ENCODE data around the gene FRMD4A. TPM values are rescaled to one million over a fixed set of nuclear protein-coding genes. Genes with fewer than 3 reads are reported as not detected.

Gene FRMD4A
- total RNA-seq, 2 experiments from 2014 or later: 3.1 to 3.7 TPM

GRCh38 chr10:13705526-13706174 is 625.1 kb downstream of the FRMD4A start:
- no peak for ATAC-seq (ENCODE audit: poor library complexity)
- no peak overlapping the region for H3K27ac ChIP-seq (ENCODE audit: low read depth in 1 of 2, low read length in 2 of 2)
- Mint-ChIP-seq H3K27ac (no peak overlapping the region), H3K27me3 (peaks cover 52% of the 10 kb centered on the region), H3K4me3 (no peak overlapping the region), H3K4me1 (ENCODE audit: low read depth) (peaks cover 23% of the 10 kb centered on the region), H3K36me3 (ENCODE audit: low read depth) (no peaks in the 10 kb centered on the region), H3K9me3 (no peaks in the 10 kb centered on the region)
- ChIA-PET CTCF (no interaction called here), POLR2A (interaction anchor here (1.0 kb wide), 1 partner anchor 13 kb away, joined by 3 read pairs; no protein-coding TSS in a partner anchor)
- H3K27me3 ChIP-seq (ENCODE audit: control insufficient read depth in 1 of 2, insufficient read depth in 2 of 2, low read length in 2 of 2): peaks cover 5 to 20% of the 10 kb centered on the region in 2 experiments
- H3K4me3 ChIP-seq (ENCODE audit: low read length): no peak overlapping the region
- DNase-seq: no peak
- H3K36me3 ChIP-seq (ENCODE audit: insufficient read depth, low read length): no peaks in the 10 kb centered on the region
- TF ChIP-seq, protein P1, sequence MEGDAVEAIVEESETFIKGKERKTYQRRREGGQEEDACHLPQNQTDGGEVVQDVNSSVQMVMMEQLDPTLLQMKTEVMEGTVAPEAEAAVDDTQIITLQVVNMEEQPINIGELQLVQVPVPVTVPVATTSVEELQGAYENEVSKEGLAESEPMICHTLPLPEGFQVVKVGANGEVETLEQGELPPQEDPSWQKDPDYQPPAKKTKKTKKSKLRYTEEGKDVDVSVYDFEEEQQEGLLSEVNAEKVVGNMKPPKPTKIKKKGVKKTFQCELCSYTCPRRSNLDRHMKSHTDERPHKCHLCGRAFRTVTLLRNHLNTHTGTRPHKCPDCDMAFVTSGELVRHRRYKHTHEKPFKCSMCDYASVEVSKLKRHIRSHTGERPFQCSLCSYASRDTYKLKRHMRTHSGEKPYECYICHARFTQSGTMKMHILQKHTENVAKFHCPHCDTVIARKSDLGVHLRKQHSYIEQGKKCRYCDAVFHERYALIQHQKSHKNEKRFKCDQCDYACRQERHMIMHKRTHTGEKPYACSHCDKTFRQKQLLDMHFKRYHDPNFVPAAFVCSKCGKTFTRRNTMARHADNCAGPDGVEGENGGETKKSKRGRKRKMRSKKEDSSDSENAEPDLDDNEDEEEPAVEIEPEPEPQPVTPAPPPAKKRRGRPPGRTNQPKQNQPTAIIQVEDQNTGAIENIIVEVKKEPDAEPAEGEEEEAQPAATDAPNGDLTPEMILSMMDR (IDR thresholded peaks at IDR 0.05): no peak
- H3K4me1 ChIP-seq (ENCODE audit: insufficient read depth, low read length): peaks cover 16% of the 10 kb centered on the region
- H3K9me3 ChIP-seq (ENCODE audit: control insufficient read depth in 1 of 2, insufficient read depth in 1 of 2, low read length in 2 of 2): no peaks in the 10 kb centered on the region
- intact Hi-C loops (cut with DNase I, micrococcal nuclease): no loop called here

DNA sequence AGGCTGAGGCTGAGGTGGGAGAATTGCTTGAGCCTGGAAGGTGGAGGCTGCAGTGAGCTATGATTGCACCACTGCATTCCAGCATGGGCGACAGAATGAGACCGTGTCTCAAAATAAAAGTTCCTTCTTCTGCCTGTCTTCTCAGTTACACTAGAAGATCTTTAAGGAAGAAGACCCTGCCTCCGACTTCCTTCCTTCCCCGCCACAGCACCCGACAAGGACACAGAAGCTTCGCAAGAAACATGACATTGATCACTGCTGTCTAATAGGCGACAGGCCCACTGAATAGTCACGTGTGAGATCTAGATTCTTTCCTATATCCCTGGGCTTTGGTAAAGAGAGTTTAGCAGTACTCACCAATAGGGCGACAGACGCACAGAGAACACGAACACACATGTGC is 625.8 kb downstream of the FRMD4A start:
- H3K4me1 Mint-ChIP-seq (ENCODE audit: low read depth): peaks cover 23% of the 10 kb centered on the region
- H3K4me3 Mint-ChIP-seq: no peak overlapping the region
- ChIA-PET POLR2A (no interaction called here), CTCF (no interaction called here)
- TF ChIP-seq, protein P1 (IDR thresholded peaks at IDR 0.05): no peak
- H3K36me3 ChIP-seq (ENCODE audit: insufficient read depth, low read length): no peaks in the 10 kb centered on the region
- H3K27ac ChIP-seq (ENCODE audit: low read depth in 1 of 2, low read length in 2 of 2): no peak overlapping the region
- peaks cover 52% of the 10 kb centered on the region for H3K27me3 Mint-ChIP-seq
- DNase-seq (no peak), ATAC-seq (ENCODE audit: poor library complexity) (no peak)
- H3K4me3 ChIP-seq (ENCODE audit: low read length): no peak overlapping the region
- peaks cover 16% of the 10 kb centered on the region for H3K4me1 ChIP-seq (ENCODE audit: insufficient read depth, low read length)
- no peaks in the 10 kb centered on the region for H3K9me3 Mint-ChIP-seq
- peaks cover 5 to 20% of the 10 kb centered on the region in 2 experiments for H3K27me3 ChIP-seq (ENCODE audit: control insufficient read depth in 1 of 2, insufficient read depth in 2 of 2, low read length in 2 of 2)
- H3K27ac Mint-ChIP-seq: no peak overlapping the region
- no peaks in the 10 kb centered on the region for H3K9me3 ChIP-seq (ENCODE audit: control insufficient read depth in 1 of 2, insufficient read depth in 1 of 2, low read length in 2 of 2)
- intact Hi-C loops (cut with DNase I, micrococcal nuclease): no loop called here
- H3K36me3 Mint-ChIP-seq (ENCODE audit: low read depth): no peaks in the 10 kb centered on the region

DNA sequence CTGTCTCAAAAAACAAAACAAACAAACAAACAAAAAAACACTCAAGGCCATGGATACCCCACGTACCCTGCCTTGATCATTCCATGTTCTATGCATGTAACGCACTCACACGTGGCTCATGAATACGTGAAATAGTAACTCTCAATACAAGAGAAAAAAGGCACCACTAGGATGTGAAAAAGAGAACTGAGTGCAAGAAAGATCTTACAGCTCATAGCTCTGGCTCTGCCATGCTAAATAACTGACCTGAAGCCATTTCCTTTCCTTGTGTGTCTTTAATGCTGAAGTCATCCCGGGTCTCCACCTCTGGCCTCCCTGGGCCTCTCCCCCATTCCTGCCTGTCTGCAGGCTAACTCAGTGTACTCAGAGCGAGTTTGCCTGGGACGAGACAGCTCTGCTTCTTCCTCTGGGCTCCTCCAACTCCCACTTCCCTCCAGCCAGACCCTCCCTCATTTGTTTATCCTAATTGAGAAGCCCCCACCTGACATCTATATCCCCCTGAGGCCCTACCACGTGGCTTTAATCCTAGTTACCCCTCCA is 626.7 kb downstream of the FRMD4A start:
- Mint-ChIP-seq H3K9me3 (no peaks in the 10 kb centered on the region), H3K4me1 (ENCODE audit: low read depth) (peaks cover 23% of the 10 kb centered on the region), H3K36me3 (ENCODE audit: low read depth) (no peaks in the 10 kb centered on the region), H3K27me3 (peaks cover 52% of the 10 kb centered on the region), H3K27ac (no peak overlapping the region), H3K4me3 (no peak overlapping the region)
- intact Hi-C loops (cut with DNase I, micrococcal nuclease): no loop called here
- H3K9me3 ChIP-seq (ENCODE audit: control insufficient read depth in 1 of 2, insufficient read depth in 1 of 2, low read length in 2 of 2): no peaks in the 10 kb centered on the region
- H3K27ac ChIP-seq (ENCODE audit: low read depth in 1 of 2, low read length in 2 of 2): no peak overlapping the region
- H3K36me3 ChIP-seq (ENCODE audit: insufficient read depth, low read length): no peaks in the 10 kb centered on the region
- H3K4me1 ChIP-seq (ENCODE audit: insufficient read depth, low read length): peaks cover 16% of the 10 kb centered on the region
- H3K4me3 ChIP-seq (ENCODE audit: low read length): no peak overlapping the region
- no peak for DNase-seq
- H3K27me3 ChIP-seq (ENCODE audit: control insufficient read depth in 1 of 2, insufficient read depth in 2 of 2, low read length in 2 of 2): peaks cover 5 to 20% of the 10 kb centered on the region in 2 experiments
- CTCF ChIA-PET: no interaction called here
- POLR2A ChIA-PET: no interaction called here
- no peak for ATAC-seq (ENCODE audit: poor library complexity)
- TF ChIP-seq, protein P1 (IDR thresholded peaks at IDR 0.05): no peak
